NCI-H2081 treated with DMSO at 0.1 percent for 48 hours (cell line): Measurements from ENCODE around the gene CAPN2.
"Not testable (repeated sequence)": the region's sequence is repeated elsewhere in the genome, so short reads cannot be mapped to it uniquely, and the experiment has no call there.

ENCODE experiments used
- DNase-seq: peaks from one replicate; lab custom pipeline; 2025; lab: John Stamatoyannopoulos, UW

The CAPN2 gene

DNA sequence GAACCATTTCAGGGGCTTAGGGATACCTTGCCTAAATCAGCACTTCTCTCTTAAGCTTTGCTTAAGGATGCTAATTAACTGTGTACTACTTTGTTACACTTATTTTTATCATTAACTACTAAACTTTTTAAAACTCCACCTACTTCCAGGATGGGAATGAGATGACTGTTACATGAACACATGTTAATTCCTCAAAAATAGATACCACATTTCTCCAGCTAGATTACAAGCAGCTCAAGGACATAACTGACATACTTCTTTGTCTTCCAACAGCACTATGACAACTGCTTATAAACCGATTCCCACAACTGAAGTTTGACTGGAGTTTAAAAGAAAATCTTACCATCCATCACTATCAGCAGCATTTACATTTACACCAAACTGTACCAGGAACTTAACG is 79.7 kb downstream of the CAPN2 start:
- DNase-seq: no peak

DNA sequence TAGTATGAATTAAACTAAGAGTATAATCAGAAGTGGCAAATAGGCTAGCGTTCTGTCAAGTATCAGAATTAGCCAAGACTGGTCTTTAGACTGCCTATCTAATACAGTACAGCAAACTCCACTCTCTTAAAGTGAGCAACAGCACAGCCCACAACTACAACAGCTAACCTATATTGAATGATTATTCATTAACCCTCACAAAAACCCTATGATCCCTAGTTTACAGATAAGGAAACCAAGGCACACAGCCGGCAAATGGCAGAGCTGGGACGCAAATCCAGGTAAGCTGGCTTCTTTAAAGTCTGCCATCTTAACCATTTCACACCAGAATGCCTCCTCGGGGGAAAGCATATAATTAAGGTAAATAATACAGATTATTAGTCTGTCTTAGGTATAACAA is 81.4 kb downstream of the CAPN2 start:
- DNase-seq: no peak

DNA sequence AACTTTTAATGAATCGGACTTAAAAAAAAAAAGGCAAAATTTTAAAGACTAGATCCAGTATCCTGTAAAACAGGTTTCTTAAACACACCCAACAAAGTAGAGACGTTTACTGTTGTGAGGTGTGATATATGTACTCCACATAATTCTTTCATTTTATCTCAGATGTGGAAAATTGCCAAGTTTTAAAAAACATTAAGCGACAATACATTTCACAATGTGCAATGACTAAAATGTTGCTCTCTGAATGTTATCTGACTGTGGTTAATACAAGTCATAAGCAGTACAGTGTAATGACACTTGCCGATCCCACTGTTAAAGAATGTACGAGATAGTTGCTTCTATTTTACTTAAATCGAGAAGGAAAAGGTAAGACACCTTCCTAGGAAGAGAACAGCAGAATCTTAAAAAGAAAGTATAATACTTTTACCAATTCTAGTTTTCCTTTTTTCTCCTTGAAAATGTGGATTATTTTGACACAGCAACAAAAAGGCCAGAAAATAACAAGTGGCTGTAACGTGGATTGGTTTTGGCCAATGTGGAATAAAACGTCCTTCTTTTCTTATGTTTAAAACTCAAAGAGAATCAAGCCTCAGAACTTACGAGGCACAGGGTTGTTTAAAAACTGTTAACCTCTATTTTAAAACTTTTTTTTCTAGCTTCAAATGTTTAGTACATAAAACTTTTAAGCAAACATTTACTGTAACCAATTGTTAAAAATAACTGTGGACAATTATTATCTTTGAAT is 82.0 kb downstream of the CAPN2 start:
- no peak for DNase-seq

DNA sequence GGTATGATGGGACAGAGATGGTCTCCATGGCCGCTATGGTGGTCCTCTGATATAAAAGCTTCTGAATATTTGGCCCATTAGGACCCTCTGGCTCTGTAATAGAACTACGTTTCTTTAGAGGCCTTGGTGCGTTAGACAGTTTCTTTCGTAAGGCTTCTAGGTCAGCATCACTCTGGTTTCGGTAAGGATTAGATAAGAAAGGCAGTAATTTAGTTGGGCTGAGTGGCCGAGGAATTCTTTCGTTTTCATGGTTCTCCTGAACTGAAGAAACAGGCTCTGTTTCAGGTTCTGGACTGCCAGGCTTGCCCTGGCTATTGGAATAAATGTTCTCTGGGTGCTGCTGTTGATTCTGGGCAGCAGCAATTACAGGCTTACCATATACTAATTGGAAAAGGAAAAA is 83.9 kb downstream of the CAPN2 start:
- DNase-seq: no peak

DNA sequence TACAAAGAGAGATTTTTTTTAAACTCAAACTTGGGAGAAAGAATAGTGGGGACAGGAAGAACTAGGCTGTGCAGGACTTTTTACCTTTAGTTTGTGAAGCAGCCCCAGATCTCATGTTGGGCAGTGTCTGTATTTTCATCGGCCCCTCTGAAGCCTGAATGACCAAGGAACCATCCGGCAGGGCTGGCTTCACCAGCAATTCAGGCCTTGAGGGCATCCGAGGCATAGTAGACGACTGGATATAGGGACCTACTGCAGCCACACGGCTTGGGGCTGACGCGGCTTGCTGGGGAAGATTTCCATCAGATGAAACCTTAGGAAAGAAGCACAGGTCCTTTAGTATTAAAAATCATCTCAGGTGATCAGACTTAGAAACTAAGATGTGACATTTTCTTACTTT is 89.7 kb downstream of the CAPN2 start:
- no peak for DNase-seq

DNA sequence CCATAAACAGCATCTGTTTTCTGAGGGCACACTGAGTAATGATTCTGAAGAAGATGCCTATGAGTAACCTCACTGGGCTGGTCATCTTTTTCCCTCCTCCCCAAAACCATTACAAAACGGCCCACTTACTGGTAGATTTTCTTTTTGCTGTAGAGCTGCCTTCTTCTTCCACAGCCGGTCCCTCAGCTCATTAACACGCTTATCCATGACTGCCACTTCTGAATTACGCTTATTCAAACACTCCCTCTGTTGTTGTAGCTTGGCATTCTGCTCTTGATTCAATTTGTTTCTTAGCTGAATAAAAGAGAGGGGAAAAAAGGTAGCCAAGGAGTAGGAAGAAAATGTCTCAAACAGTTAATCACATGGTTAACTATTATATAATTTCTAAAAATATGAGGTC is 90.3 kb downstream of the CAPN2 start:
- DNase-seq: no peak

DNA sequence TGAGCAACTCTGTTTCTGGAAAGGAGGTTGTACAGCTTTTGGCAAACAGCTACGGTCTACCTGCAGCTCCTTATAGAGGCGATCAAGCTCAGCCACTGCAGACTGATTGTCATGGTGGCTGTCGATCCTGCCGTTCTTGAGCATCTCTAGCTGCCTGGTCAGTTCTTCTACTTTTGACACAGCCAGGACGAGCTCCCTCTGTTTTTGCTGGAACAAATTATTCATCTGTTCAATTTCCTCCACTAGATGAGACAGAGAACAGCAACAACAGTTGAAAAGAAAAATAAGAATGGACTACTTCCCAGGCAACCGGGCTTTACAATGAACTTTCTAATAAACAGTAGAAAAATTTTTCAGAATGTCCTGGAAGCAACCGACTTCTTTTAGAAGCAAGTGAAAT is 90.9 kb downstream of the CAPN2 start:
- DNase-seq: no peak

DNA sequence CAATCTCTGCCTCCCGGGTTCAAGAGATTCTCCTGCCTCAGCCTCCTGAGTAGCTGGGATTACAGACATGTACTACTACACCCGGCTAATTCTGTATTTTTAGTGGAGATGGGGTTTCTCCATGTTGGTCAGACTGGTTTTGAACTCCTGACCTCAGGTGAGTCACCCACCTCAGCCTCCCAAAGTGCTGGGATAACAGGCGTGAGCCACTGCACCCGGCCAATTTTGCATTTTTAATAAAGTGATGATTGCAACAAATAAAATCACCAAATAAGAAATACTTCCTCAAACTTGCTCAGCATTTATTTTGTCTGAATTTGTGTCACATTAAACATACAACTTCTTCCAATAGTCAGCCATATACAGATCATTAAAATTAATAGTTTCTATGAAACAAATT is 97.6 kb downstream of the CAPN2 start:
- not testable (repeated sequence) for DNase-seq

DNA sequence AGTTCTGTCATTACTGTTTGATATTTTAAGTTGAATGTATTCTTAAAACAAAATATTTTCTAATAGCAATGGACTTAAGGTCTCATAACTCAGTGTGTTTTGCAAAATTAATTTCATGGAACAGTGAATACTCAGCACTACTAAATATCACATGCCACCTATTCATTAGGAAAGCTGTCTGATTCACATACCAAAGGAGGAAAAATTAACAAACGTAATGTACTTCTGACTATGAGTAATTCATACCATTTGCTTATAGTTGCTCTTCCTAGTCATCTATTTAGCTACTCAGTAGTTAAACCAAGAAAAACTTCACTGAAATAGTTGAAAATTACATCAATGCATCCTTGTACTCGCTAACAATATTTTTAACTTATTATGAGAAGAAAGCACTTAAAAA is 98.2 kb downstream of the CAPN2 start:
- DNase-seq: no peak

DNA sequence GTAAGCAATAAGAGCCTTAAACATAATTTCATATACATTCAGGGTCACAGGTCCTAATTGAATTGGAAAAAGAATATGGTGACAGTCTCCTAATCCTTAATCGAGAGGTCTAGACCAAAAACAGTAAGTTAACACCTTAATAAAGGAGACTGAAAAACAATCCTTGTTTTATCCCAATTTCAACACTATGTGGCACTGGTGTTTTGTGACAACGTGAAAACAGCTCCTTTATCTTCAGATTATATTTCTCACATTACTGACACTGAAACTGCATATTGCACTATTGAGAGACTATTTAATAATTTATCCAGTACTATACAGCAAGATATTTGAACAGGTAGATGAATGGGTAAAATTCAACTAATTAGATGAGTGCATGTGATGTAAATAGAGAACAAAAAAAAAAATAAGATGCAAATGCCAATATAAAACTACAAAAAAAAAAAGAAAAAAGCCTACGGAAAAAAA is 99.3 kb downstream of the CAPN2 start:
- no peak for DNase-seq

DNA sequence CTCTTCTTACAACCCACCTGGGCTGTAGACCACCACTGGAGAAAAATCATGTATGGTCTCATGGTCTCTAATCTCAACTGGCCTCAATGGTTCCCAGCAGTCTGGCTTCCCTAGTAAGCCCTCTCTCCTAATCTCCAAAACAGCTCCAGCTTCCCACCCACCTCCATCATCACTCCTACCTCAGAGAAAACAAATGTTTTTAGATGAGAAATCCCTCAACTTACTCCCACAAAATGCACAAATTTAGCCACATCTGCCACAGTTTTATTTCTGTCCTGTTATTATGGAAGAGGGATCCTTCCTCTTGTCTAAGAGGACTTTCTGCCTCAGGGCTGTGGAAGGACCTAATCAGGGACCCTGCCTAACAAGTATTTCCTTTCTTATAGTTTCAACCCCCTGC is 101.3 kb downstream of the CAPN2 start:
- DNase-seq: no peak

DNA sequence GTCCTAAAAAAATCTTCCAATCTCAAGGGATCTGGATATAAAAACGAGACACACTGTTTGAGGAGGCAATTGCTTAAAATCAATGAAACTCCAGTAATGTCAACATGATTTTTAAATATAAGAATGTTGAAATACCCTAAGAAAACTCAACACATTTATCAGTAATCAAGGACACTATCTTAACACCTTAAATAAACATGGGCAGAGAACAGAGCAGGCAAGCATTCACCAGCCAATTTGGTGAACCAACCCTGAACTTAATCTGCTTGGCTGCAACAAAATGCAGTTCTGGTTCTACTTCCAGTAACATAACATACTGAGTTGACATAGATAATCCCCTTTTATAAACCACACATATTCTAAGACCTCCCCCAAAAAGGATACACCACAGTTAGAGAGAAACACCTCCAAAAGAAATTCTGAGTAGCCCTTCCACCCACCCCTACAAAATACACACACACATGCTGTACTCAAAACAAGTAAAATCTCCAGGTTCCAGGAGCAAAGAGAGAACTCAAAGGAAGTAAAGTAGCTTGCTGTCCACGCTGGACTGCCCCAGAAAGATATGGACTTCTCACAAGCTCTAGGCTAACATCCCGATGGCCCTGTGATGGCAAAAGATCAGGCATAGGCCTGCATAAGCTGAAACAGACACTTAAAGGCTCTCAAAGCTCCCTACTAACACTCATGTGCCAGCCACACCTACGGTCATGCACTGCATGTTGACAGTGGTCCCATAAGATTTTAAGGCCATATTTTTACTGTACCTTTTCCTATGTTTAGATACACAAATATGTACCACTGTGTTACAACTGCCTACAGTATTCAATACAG is 102.9 kb downstream of the CAPN2 start:
- DNase-seq: no peak

DNA sequence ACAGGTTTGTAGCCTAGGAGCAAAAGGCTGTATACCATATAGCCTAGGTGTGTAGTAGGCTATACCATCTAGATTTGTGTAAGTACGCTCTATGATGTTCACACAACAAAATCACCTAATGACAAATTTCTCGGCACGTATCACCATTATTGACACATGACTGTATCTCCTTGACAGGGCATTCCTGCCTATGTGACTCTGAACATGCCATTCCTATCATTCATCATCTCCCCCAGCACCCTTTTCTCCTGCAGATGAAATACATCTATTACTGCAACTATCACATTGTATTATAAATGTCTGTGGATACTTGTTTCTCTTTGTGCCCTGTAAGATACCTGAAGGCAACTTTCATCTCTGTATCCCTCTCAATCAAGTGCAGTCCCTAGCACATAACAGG is 103.5 kb downstream of the CAPN2 start:
- no peak for DNase-seq

DNA sequence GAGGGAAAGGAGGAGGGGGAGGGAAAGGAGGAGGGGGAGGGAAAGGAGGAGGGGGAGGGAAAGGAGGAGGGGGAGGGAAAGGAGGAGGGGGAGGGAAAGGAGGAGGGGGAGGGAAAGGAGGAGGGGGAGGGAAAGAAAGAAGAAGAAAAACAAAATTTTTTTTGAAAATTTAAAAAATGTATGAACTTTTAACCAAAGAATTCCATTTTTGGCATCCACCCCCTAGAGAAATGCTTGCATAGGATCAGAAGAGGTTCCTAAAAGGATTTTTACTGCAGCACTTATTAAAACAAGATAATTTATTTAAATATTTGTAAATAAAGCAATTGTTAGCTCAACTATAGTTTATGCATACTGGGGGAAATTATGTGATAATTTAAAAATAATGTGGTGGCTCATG is 104.9 kb downstream of the CAPN2 start:
- DNase-seq: not testable (repeated sequence)

DNA sequence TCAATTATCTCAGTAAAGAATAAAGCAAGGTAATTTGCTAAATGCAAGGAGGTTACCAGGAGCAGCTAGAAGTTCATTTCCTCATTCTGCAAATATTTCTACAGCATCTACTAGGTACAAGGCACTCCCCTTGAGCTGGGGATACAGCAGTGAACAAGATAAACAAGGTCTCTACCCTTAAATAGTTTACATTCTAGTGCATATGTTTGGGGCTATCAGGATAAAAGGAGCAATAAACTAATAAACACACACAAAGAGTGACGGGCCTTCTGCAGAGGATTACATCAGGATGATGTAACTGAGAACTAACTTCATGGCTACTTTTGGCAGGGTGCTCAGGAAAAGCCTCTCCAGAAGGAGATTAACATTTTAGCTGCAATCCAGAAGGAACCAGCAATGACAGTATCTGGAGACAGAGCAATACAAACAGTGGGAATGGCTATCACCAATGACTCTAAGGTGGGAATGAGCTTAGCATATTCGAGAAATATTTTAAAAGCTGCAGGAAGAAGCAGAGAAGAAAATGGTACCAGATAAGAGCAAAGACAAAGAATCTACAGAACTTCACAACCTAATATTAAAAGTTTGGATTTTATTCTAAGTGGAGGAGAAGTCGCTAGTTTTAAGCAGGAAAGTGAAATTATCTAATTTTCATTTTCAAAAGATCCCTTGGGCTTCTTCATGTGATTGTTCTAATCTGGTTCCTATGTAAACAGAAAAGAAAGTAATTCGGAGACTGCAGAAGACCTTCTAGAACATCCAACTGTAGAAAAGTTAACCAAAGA is 107.6 kb downstream of the CAPN2 start:
- no peak for DNase-seq

DNA sequence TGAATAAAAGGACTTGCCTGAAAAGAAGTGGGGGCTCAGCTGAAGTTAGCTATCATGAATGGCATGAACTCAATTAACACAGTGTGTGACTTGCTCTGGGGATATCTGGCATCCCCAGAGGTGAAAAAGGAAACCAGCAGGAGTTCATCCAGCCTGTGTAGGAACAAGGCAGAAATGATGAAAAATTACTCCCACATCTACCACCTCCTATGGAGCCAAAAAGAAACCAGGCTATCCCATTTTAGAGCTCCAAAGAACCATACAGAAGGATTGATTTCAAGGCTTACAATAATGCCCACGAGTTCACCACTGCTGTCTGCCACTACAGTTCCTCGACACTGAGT is 108.1 kb downstream of the CAPN2 start:
- no peak for DNase-seq

DNA sequence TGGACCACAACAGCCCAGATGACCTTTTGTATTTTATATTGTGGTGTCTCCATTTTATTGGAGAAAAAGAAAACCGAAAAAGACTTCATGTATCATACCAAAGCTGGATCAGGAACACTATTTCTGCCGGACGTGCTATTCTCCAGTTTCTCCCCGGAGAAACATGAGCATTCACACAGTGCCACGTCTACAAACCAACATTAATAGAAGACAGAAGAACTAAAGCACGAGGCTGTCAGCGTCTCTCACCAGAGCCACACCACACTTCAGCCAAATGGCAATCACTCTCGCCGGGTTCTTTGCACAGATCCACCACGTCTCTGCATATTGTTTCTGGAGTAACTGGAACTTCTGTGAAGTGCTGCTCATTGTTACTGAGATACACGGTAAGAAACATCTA is 108.6 kb downstream of the CAPN2 start:
- no peak for DNase-seq

DNA sequence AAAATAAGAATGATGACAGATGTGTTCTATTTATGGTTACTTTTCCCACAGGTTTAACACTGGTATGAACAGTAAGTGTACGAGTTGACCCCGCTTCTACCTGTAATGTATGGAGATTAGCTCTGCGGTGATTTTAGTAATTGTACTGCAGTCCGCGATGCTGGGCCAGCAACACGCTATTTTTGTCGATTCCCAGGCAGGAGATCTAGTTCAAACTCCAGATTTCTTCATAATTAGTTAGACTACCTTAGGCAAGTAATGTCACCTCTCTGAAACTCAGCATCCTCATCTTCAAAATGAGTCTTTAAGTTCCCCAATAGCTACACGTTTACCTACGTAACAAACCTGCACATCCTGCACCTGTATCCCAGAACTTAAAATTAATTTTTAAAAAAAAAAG is 111.9 kb downstream of the CAPN2 start:
- DNase-seq: no peak

DNA sequence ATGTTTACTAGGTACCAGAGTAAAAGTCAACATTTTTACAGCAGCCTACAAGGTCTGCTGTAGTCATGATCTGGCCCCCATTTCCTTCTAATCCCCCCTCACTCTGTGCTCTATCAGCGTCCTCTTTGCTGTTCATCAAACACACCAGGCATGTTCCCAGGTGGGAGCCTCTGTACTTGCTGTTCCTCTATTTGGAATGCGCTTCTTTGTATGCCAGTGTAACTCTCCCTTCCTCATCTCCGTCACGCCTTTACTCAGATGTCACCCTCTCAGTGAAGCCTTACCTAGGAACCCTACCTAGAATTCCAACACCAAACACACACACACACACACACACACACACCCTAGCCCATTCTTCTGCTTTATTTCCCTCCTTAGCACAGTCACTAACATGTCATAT is 112.4 kb downstream of the CAPN2 start:
- no peak for DNase-seq
